Spleen (tissue), 11 donors: ENCODE measurements around the gene INSL3. TPM values are rescaled to one million over a fixed set of nuclear protein-coding genes. Genes with fewer than 3 reads are reported as not detected.

Experiments used
- DNase-seq: peaks from one replicate; pipeline ENCODE4 v3.0.0-alpha.2; 2020
- H3K27ac ChIP-seq, 8 donors: fragments of 200-600 bp; sonication (generic) in 7 of 8; 1 replicate in 4 of 8; 2 replicates in 4 of 8; pipeline versions ENCODE4 v1.5.0 to v1.8.0; 2016 to 2021; ENCODE audit warnings: inconsistent platforms in 4 of 8, mild to moderate bottlenecking in 4 of 8, moderate library complexity in 1 of 8
- H3K27me3 ChIP-seq, 7 donors: fragments of 200-600 bp; sonication (generic) in 6 of 7; replicated peaks in 1 of 7; 1 replicate in 4 of 7; 2 replicates in 3 of 7; pipeline versions ENCODE4 v1.5.0 to v1.8.0; 2016 to 2021; ENCODE audit warnings: inconsistent platforms in 3 of 7, mild to moderate bottlenecking in 1 of 7
- H3K36me3 ChIP-seq, 6 donors: fragments of 200-600 bp; sonication (generic) in 5 of 6; 1 replicate in 4 of 6; 2 replicates in 2 of 6; pipeline versions ENCODE4 v1.5.0 to v1.8.0; 2016 to 2021; ENCODE audit warnings: inconsistent platforms in 2 of 6
- H3K4me1 ChIP-seq, 6 donors: fragments of 200-600 bp; sonication (generic) in 5 of 6; 1 replicate in 3 of 6; 2 replicates in 3 of 6; pipeline versions ENCODE4 v1.5.0 to v1.8.0; 2016 to 2021; ENCODE audit warnings: inconsistent platforms in 3 of 6
- H3K4me3 ChIP-seq, 8 donors: fragments of 200-600 bp; sonication (generic) in 7 of 8; 1 replicate in 4 of 8; 2 replicates in 4 of 8; pipeline versions ENCODE4 v1.5.0 to v1.8.0; 2016 to 2021; ENCODE audit warnings: inconsistent platforms in 4 of 8, mild to moderate bottlenecking in 4 of 8, moderate library complexity in 2 of 8
- H3K9me3 ChIP-seq, 8 donors: fragments of 200-600 bp; sonication (generic) in 7 of 8; 1 replicate in 4 of 8; 2 replicates in 4 of 8; pipeline versions ENCODE4 v1.5.0 to v1.8.0; 2016 to 2021; ENCODE audit warnings: inconsistent platforms in 4 of 8
- CTCF ChIP-seq, 11 experiments: fragments of 200-600 bp in 7 of 11; fragments of 450-650 bp in 4 of 11; sonication (generic) in 4 of 11; IDR thresholded peaks in 8 of 11; conservative IDR thresholded peaks in 3 of 11; 1 replicate in 7 of 11; 2 replicates in 4 of 11; pipeline versions ENCODE4 v1.4.0 to v1.8.0; 2016 to 2021; ENCODE audit warnings: antibody characterized with exemption in 11 of 11, inconsistent platforms in 4 of 11, mild to moderate bottlenecking in 1 of 11
- POLR2A ChIP-seq, 3 donors: fragments of 450-650 bp; IDR thresholded peaks; one replicate each; pipeline ENCODE4 v1.5.1; 2017; ENCODE audit warnings: antibody characterized with exemption in 3 of 3, mild to moderate bottlenecking in 1 of 3
- POLR2AphosphoS5 ChIP-seq, 3 donors: sonication (generic); formaldehyde crosslinking; IDR thresholded peaks; one replicate each; pipeline ENCODE4 v1.5.1; 2017; ENCODE audit warnings: antibody characterized with exemption in 3 of 3
- WGBS, 5 donors: extraction: QIAGEN DNeasy Blood & Tissue Kit in 3 of 5; methylation state at CpG; one replicate each; pipeline versions ENCODE4 v1.1.5 to v1.1.7; 2013 to 2018; 5-methylcytosine and 5-hydroxymethylcytosine counted together
- intact Hi-C: fragments of 100-400 bp; cut with DNase I; formaldehyde crosslinking; loops from one replicate; pipeline ENCODE4 v1.15.0; 2023; ENCODE audit warnings: low total_unique reads
- polyA plus RNA-seq, 3 donors: library from polyadenylated mRNA; stranded (reverse); fragments of 200-250 nt; gene quantifications; one replicate each; pipeline ENCODE4 v1.2.1, GENCODE V29; 2013
- total RNA-seq, 7 donors: library from RNA; depleted of rRNA in 3 of 7; stranded (reverse); fragments of >200 nt in 3 of 7; fragmentation: NEBNext Ultra II Directional in 4 of 7; extraction: Animal tissue kit (Norgen Biotek cat#: 25700) in 4 of 7; gene quantifications; one replicate each; pipeline versions ENCODE4 v1.1.0 to v1.2.1, GENCODE V29; 2016 to 2021
- donor health status: healthy with polysubstance abuse.
- donor health status: DM: no; HTN: no; CAD: no; lungs with moderate emphysema.
- donor health status: DM: no; HTN: no; CAD: no.
- donor health status: Bipolar disorder and iron deficiency.
- donor health status: healthy.
- donor health status: DM: no; HTN: no; CAD: no.
- donor health status: DM: yes; HTN: yes; CAD: no.

INSL3 gene
- total and polyA plus RNA-seq, 10 donors = 2.1 to 6.3 (median 3.0) TPM

GRCh38 chr19:17860331-17860992, 39.1 kb upstream of the INSL3 start:
- H3K9me3 ChIP-seq = no peaks in the 10 kb centered on the region
- no peak for DNase-seq
- TF ChIP-seq POLR2AphosphoS5 (IDR thresholded peaks at IDR 0.05) = no peak
- TF ChIP-seq CTCF (IDR thresholded peaks at IDR 0.05 in 8 of 11, conservative IDR thresholded peaks at IDR 0.05 in 3 of 11) = no peak
- no peak for TF ChIP-seq POLR2A (IDR thresholded peaks at IDR 0.05)
- 0 to 2% (median 2%) methylated on average over 11 to 22 of the region's 22 CpGs for WGBS, 5 donors
- peaks cover 17 to 60% (median 44%) of the 10 kb centered on the region in 6 donors for H3K4me1 ChIP-seq
- H3K27ac ChIP-seq = peak overlapping the region; percentile 84 to 93 (median 91)
- no peaks in the 10 kb centered on the region for H3K27me3 ChIP-seq
- H3K4me3 ChIP-seq = peak overlapping the region; percentile 92 to 100 (median 100)
- intact Hi-C loops = loop anchor here (10.0 kb wide), 1 partner anchor 134 kb away; no protein-coding TSS in a partner anchor
- H3K36me3 ChIP-seq = peaks cover 0 to 48% (median 40%) of the 10 kb centered on the region in 6 donors

- Histone ChIP-seq H3K4me1 (peaks cover 17 to 64% (median 47%) of the 10 kb centered on the region in 6 donors), H3K27ac (peak within 1 kb of the TSS; percentile 84 to 93 (median 91)), H3K36me3 (peaks cover 0 to 40% (median 34%) of the 10 kb centered on the region in 6 donors), H3K4me3 (peak within 1 kb of the TSS; percentile 92 to 100 (median 100)), H3K27me3 (no peaks in the 10 kb centered on the region), H3K9me3 (no peaks in the 10 kb centered on the region)
- TF ChIP-seq CTCF (IDR thresholded peaks at IDR 0.05 in 8 of 11, conservative IDR thresholded peaks at IDR 0.05 in 3 of 11) = peak; percentile 55 to 93 (median 90)
- peak; percentile 82 to 92 (median 88) for TF ChIP-seq POLR2A (IDR thresholded peaks at IDR 0.05)
- TF ChIP-seq POLR2AphosphoS5 (IDR thresholded peaks at IDR 0.05) = peak; percentile 99
- DNase-seq = peak; percentile 100
- intact Hi-C loops = loop anchor here (2.0 to 10.0 kb wide), 3 partner anchors 73 to 135 kb away; partner anchors contain the start of gene CCDC124
- WGBS, 5 donors = 0 to 1% (median 0%) methylated on average over 35 to 80 of the region's 80 CpGs
Observed at GRCh38 chr19:17859533-17860330, 38.4 kb upstream of the INSL3 start, which contains the start of gene RPL18A. Gene RPL18A (plus strand): TSS chr19:17859910. CDS start chr19:17859957, 47 bp downstream.

- Histone ChIP-seq H3K27ac (no peak overlapping the region), H3K9me3 (no peaks in the 10 kb centered on the region), H3K4me1 (peaks cover 14 to 44% (median 30%) of the 10 kb centered on the region in 6 donors), H3K36me3 (no peaks in the 10 kb centered on the region), H3K27me3 (no peaks in the 10 kb centered on the region), H3K4me3 (no peak overlapping the region)
- intact Hi-C loops = loop anchor here (5.0 kb wide), 1 partner anchor 73 kb away; no protein-coding TSS in a partner anchor
- no peak for TF ChIP-seq POLR2A (IDR thresholded peaks at IDR 0.05)
- peak; percentile 96 to 99 (median 98) for TF ChIP-seq CTCF (IDR thresholded peaks at IDR 0.05 in 8 of 11, conservative IDR thresholded peaks at IDR 0.05 in 3 of 11)
- TF ChIP-seq POLR2AphosphoS5 (IDR thresholded peaks at IDR 0.05) = peak; percentile 62 to 82 (median 71)
- peak; percentile 98 for DNase-seq
- 15 to 18% (median 16%) methylated on average over 23 to 29 of the region's 29 CpGs for WGBS, 5 donors
Observed at GRCh38 chr19:17855280-17856152, 34.2 kb upstream of the INSL3 start.
